Measurements from ENCODE around the gene AKAP12.

The AKAP12 gene

DNA sequence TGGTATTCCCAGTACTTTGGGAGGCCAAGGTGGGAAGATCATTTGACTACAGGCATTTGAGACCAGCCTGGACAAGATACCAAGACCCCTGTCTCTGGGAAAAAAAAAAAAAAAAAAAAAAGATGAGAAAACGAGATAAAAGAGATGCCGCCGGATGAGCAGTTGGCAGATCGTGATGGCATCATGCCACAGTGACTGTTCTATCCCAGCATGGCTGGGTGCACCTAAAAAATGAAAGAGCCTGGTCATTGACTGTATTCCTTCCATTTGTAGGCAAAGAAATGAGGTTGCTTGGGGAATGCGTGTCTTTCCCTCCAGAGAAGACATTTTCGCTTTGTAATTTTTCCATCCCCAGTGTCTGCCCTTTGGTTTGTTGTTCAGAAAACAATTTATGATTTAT, 12.9 kb downstream of the AKAP12 start:
- DNase-seq = no peak
- TF ChIP-seq, protein P1, sequence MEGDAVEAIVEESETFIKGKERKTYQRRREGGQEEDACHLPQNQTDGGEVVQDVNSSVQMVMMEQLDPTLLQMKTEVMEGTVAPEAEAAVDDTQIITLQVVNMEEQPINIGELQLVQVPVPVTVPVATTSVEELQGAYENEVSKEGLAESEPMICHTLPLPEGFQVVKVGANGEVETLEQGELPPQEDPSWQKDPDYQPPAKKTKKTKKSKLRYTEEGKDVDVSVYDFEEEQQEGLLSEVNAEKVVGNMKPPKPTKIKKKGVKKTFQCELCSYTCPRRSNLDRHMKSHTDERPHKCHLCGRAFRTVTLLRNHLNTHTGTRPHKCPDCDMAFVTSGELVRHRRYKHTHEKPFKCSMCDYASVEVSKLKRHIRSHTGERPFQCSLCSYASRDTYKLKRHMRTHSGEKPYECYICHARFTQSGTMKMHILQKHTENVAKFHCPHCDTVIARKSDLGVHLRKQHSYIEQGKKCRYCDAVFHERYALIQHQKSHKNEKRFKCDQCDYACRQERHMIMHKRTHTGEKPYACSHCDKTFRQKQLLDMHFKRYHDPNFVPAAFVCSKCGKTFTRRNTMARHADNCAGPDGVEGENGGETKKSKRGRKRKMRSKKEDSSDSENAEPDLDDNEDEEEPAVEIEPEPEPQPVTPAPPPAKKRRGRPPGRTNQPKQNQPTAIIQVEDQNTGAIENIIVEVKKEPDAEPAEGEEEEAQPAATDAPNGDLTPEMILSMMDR (IDR thresholded peaks at IDR 0.05; ENCODE audit: low read depth, low read length) = no peak
- Histone ChIP-seq H3K36me3 (no peaks in the 10 kb centered on the region), H3K27me3 (no peaks in the 10 kb centered on the region), H3K4me3 (ENCODE audit: low read depth, low read length) (no peak overlapping the region), H3K9me3 (no peaks in the 10 kb centered on the region), H3K4me1 (no peaks in the 10 kb centered on the region)

GRCh38 chr6:151254451-151255081, 14.8 kb downstream of the AKAP12 start:
- TF ChIP-seq, protein P1 (IDR thresholded peaks at IDR 0.05; ENCODE audit: low read depth, low read length) = no peak
- no peaks in the 10 kb centered on the region for H3K9me3 ChIP-seq
- H3K4me1 ChIP-seq = no peaks in the 10 kb centered on the region
- no peaks in the 10 kb centered on the region for H3K27me3 ChIP-seq
- DNase-seq = no peak
- H3K4me3 ChIP-seq (ENCODE audit: low read depth, low read length) = no peak overlapping the region
- H3K36me3 ChIP-seq = no peaks in the 10 kb centered on the region

- Histone ChIP-seq H3K36me3 (no peaks in the 10 kb centered on the region), H3K9me3 (no peaks in the 10 kb centered on the region), H3K4me3 (ENCODE audit: low read depth, low read length) (no peak overlapping the region), H3K27me3 (no peaks in the 10 kb centered on the region), H3K4me1 (no peaks in the 10 kb centered on the region)
- TF ChIP-seq, protein P1 (IDR thresholded peaks at IDR 0.05; ENCODE audit: low read depth, low read length) = no peak
- no peak for DNase-seq
These were observed 16.0 kb downstream of the AKAP12 start for GRCh38 chr6:151255811-151256210.

DNA sequence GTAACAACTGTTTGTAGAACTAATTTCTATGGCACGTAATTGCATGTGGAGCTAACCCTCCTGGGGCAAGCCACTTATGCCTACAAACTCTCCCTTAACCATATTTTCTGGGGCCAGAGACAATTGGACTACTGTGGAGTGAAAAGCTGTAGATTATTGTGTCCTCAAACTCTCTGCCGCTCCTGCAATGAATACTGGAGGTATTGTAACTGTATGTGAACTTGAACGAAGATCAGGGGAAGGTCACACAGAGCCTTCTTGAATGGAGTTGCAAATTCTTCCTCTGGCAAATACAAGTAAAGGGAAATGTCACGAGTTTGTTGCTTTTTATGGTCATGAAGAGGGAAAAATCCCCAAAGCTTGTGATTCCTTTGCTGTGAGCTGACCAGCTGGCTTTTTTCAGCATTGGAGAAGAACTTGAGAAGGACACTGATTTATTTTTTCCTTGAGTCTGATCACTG, 18.2 kb downstream of the AKAP12 start:
- no peaks in the 10 kb centered on the region for H3K27me3 ChIP-seq
- TF ChIP-seq, protein P1 (IDR thresholded peaks at IDR 0.05; ENCODE audit: low read depth, low read length) = no peak
- no peaks in the 10 kb centered on the region for H3K36me3 ChIP-seq
- H3K9me3 ChIP-seq = no peaks in the 10 kb centered on the region
- no peaks in the 10 kb centered on the region for H3K4me1 ChIP-seq
- no peak overlapping the region for H3K4me3 ChIP-seq (ENCODE audit: low read depth, low read length)
- DNase-seq = no peak

- DNase-seq = no peak
- Histone ChIP-seq H3K9me3 (no peaks in the 10 kb centered on the region), H3K36me3 (no peaks in the 10 kb centered on the region), H3K4me3 (ENCODE audit: low read depth, low read length) (no peak overlapping the region), H3K4me1 (no peaks in the 10 kb centered on the region), H3K27me3 (no peaks in the 10 kb centered on the region)
- TF ChIP-seq, protein P1 (IDR thresholded peaks at IDR 0.05; ENCODE audit: low read depth, low read length) = no peak
These were observed 20.4 kb downstream of the AKAP12 start for GRCh38 chr6:151260205-151260604.

GRCh38 chr6:151263035-151263434, 23.3 kb downstream of the AKAP12 start:
- no peak overlapping the region for H3K4me3 ChIP-seq (ENCODE audit: low read depth, low read length)
- H3K9me3 ChIP-seq = no peaks in the 10 kb centered on the region
- TF ChIP-seq, protein P1 (IDR thresholded peaks at IDR 0.05; ENCODE audit: low read depth, low read length) = no peak
- no peaks in the 10 kb centered on the region for H3K27me3 ChIP-seq
- no peak for DNase-seq
- H3K4me1 ChIP-seq = no peaks in the 10 kb centered on the region
- no peaks in the 10 kb centered on the region for H3K36me3 ChIP-seq

Measured in BE2C (cell line).